Fibroblast of pulmonary artery (primary cell): Measurements from ENCODE around the gene SPRR2D.
"Not testable (repeated sequence)": the region's sequence is repeated elsewhere in the genome, so short reads cannot be mapped to it uniquely, and the experiment has no call there.

Experiments
- DNase-seq: peaks from one replicate; pipeline ENCODE4 v3.0.0-alpha.2; 2010; ENCODE audit warnings: low read depth
- H3K4me3 ChIP-seq: replicated peaks from 2 replicates; pipeline ENCODE4 v1.5.1; 2011; ENCODE audit warnings: low read depth, mild to moderate bottlenecking, control low read depth, low read length, moderate library complexity
- CTCF ChIP-seq: IDR thresholded peaks from 2 replicates; pipeline ENCODE4 v1.5.1; 2011; ENCODE audit warnings: mild to moderate bottlenecking, control low read depth, low read length, inconsistent platforms; ENCODE audit errors: missing control alignments

The SPRR2D gene

DNA sequence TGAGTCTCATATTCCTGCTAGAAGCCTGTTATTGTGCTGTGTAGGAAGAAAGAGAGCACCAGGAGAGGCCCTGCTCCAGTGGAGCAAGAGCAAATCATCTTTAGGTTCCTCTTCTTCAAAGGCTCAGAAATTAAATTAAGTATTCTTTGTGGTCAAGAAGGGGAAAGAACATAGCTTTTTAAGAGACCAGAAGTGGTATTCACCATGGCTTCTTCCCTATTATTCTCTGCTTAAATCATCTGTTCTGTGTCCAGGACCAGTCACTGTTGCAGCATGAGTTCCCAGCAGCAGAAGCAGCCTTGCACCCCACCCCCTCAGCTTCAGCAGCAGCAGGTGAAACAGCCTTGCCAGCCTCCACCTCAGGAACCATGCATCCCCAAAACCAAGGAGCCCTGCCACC, 8.8 kb downstream of the SPRR2D start:
- TF ChIP-seq CTCF, result no peak
- no peak overlapping the region for H3K4me3 ChIP-seq
- no peak for DNase-seq

DNA sequence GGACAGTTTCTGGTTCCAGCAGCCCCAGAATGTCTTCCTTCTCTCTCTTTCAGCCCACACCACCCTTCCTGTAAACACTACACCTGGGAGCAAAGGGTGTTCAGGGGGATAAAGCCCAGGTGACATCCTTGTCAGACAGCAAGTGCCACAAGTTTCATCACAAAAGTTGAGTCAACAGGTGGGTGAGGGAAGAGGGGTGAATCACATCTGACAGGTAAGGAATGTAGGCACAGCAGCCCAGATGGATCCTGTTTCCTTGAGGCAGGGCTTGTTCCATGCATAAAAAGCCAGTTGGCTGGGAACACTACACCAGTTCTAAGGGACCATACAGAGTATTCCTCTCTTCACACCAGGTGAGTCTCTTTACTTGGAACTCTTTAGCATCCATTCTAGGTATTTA, 10.0 kb downstream of the SPRR2D start, which contains the start of gene SPRR1B:
TSS of gene SPRR1B (plus strand) at position 309 of the 400 bp plus-strand sequence. CDS start 1,143 bp downstream, outside the sequence.
- no peak for TF ChIP-seq CTCF
- H3K4me3 ChIP-seq, result no peak within 1 kb of the TSS
- DNase-seq, result no peak

- TF ChIP-seq CTCF, result no peak
- no peak for DNase-seq
- no peak overlapping the region for H3K4me3 ChIP-seq
Measured at GRCh38 chr1:153028766-153029165, 12.2 kb downstream of the SPRR2D start.

DNA sequence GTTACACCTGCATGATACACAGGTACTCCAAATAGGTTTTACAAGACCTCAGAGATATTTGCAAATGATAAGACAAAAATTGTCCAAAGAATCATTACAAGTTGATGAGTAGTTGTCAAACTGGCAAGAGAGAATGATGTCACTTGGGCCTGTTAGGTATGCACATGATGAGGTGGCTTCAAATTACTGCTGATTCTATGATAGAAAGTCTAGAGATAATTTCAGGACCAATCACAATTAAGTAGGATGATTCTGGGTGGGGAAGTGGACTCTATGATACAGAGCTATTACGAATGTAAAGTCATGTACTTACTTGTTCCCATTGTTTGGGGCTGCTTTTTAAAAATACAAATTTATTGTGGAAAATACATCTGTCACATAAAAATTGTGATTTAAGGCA, 15.1 kb downstream of the SPRR2D start:
- H3K4me3 ChIP-seq, result no peak overlapping the region
- no peak for TF ChIP-seq CTCF
- DNase-seq, result no peak

GRCh38 chr1:153024413-153024812, 16.5 kb downstream of the SPRR2D start:
- no peak overlapping the region for H3K4me3 ChIP-seq
- TF ChIP-seq CTCF, result no peak
- DNase-seq, result no peak

- TF ChIP-seq CTCF, result no peak
- no peak overlapping the region for H3K4me3 ChIP-seq
- no peak for DNase-seq
Measured at GRCh38 chr1:153023109-153023508, 17.8 kb downstream of the SPRR2D start.

DNA sequence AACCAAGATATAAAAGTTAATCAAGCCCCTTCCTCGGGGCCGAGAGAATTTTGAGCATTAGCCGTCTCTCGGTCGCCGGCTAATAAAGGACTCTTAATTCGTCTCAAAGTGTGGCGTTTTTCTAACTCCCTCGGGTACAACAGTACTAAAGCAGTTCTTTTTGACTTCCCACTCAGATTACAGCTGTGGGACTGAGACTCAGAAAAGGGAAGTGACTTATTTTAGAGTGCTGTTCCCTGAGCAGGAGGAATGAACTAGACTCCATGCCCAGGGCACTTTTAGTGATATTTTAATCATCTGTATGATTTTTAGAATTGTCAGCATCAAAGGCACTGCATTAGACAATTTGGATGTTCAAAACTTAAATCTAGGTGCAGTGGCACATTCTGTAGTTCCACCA, 18.6 kb downstream of the SPRR2D start:
- DNase-seq, H3K4me3 ChIP-seq: not testable (repeated sequence)

DNA sequence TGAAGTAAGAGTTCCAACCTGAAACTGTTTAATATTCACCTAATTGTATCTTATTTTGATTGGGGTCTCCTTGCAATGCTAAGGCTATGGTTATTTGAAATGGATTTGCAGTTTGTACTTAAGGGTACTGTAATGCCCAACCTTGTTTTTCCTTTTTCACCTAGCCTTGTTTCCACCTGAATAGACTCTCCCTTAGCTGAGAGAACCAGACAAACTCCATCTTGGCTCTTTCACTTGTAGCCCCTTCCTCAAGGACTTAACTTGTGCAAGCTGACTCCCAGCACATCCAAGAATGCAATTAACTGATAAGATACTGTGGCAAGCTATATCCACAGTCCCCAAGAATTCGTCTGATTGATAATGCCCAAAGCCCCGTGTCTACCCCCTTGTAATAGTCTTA, 19.1 kb downstream of the SPRR2D start:
- DNase-seq, H3K4me3 ChIP-seq: not testable (repeated sequence)

- not testable (repeated sequence) for DNase-seq, H3K4me3 ChIP-seq
Measured at GRCh38 chr1:153011235-153011758, 29.6 kb downstream of the SPRR2D start.
